HepG2 (cell line): Measurements from ENCODE around the gene SPAG9. TPM values are rescaled to one million over a fixed set of nuclear protein-coding genes. Genes with fewer than 3 reads are reported as not detected.

Experiments used
- KLF6 ChIP-seq: IDR thresholded peaks from 2 replicates; pipeline ENCODE4 v1.8.0; 2016; ENCODE audit warnings: missing biosample characterization, missing genetic modification reagents
- MLX ChIP-seq: IDR thresholded peaks from 2 replicates; pipeline ENCODE4 v1.6.1; 2016
- NCOA2 ChIP-seq: sonication (generic); formaldehyde crosslinking; IDR thresholded peaks from 2 replicates; pipeline ENCODE4 v1.8.0; 2022; ENCODE audit warnings: inconsistent platforms
- NR2F1 ChIP-seq, 2 experiments: fragments of 450-650 bp in 1 of 2; formaldehyde crosslinking in 1 of 2; IDR thresholded peaks; 2 replicates each; pipeline versions ENCODE4 v1.5.0 to v1.6.1; 2016 to 2020; ENCODE audit warnings: mild to moderate bottlenecking in 1 of 2, missing compliant biosample characterization in 1 of 2, missing genetic modification reagents in 1 of 2, moderate library complexity in 1 of 2
- PHF21A ChIP-seq: sonication (generic); formaldehyde crosslinking; IDR thresholded peaks from 2 replicates; pipeline ENCODE4 v1.5.0; 2020; ENCODE audit warnings: mild to moderate bottlenecking, missing genetic modification reagents
- TAF1 ChIP-seq: sonication (generic); formaldehyde crosslinking; IDR thresholded peaks from 2 replicates; pipeline ENCODE4 v1.4.0; 2020; ENCODE audit warnings: missing genetic modification reagents
- U2AF1 ChIP-seq: fragments of 200-400 bp; formaldehyde crosslinking; optimal IDR thresholded peaks from 2 replicates; pipeline ENCODE3; 2017; ENCODE audit warnings: mild to moderate bottlenecking, low read depth, low read length
- ZBTB34 ChIP-seq: sonication (generic); formaldehyde crosslinking; IDR thresholded peaks from 2 replicates; pipeline ENCODE4 v1.8.0; 2022; ENCODE audit warnings: mild to moderate bottlenecking, missing genetic modification reagents
- ZFY ChIP-seq: sonication (generic); formaldehyde crosslinking; IDR thresholded peaks from 2 replicates; pipeline ENCODE4 v1.4.0; 2020; ENCODE audit warnings: missing genetic modification reagents
- ZNF136 ChIP-seq: sonication (generic); formaldehyde crosslinking; IDR thresholded peaks from 2 replicates; pipeline ENCODE4 v1.8.1; 2022; ENCODE audit warnings: low read depth, mild to moderate bottlenecking, moderate library complexity, missing genetic modification reagents
- ZNF343 ChIP-seq: sonication (generic); formaldehyde crosslinking; IDR thresholded peaks from 2 replicates; pipeline ENCODE4 v1.4.0; 2020; ENCODE audit warnings: mild to moderate bottlenecking, missing genetic modification reagents
- ZNF567 ChIP-seq: sonication (generic); formaldehyde crosslinking; IDR thresholded peaks from 2 replicates; pipeline ENCODE4 v1.8.1; 2023; ENCODE audit warnings: mild to moderate bottlenecking, missing genetic modification reagents, borderline replicate concordance
- polyA plus RNA-seq, 8 experiments: library from polyadenylated mRNA; depleted of rRNA in 3 of 8; stranded (reverse) in 7 of 8; unstranded in 1 of 8; fragments of >200 nt; fragmentation: Illumina TruSeq in 4 of 8; extraction: Trizol in 4 of 8; gene quantifications; 2 replicates each; pipeline versions ENCODE4 v1.2.1 to v1.2.3, GENCODE V29; 2011 to 2016; ENCODE audit warnings: low read depth in 4 of 8, missing spikeins in 1 of 8, mixed read lengths in 1 of 8; ENCODE audit not compliant: insufficient read depth in 1 of 8
- total RNA-seq, 5 experiments: library from RNA; depleted of rRNA; stranded (reverse); fragments of >200 nt; fragmentation: Illumina TruSeq; extraction: Trizol; gene quantifications; 2 replicates each; pipeline ENCODE4 v1.2.3, GENCODE V29; 2016; ENCODE audit warnings: low read depth in 1 of 5
- TF ChIP-seq, protein P1 (sequence below): sonication (generic); formaldehyde crosslinking; IDR thresholded peaks from 2 replicates; pipeline ENCODE4 v1.4.0; 2020; ENCODE audit warnings: missing genetic modification reagents
- TF ChIP-seq, protein P2 (sequence below): sonication (generic); formaldehyde crosslinking; IDR thresholded peaks from 2 replicates; pipeline ENCODE4 v1.8.1; 2023; ENCODE audit warnings: mild to moderate bottlenecking, missing genetic modification reagents
- TF ChIP-seq, protein P3 (sequence below): sonication (generic); formaldehyde crosslinking; IDR thresholded peaks from 2 replicates; pipeline ENCODE4 v1.4.0; 2020; ENCODE audit warnings: missing genetic modification reagents, borderline replicate concordance
- TF ChIP-seq, protein P4 (sequence below): sonication (generic); formaldehyde crosslinking; IDR thresholded peaks from 2 replicates; pipeline ENCODE4 v1.4.0; 2020; ENCODE audit warnings: missing genetic modification reagents, borderline replicate concordance

The SPAG9 gene
- total and polyA plus RNA-seq, 2 of the 13 experiments (the other 11 are each of a cell fraction or from before 2014, with no cell fraction given): 43.2 to 78.6 TPM

GRCh38 chr17:50939795-50940684 lies 180.6 kb downstream of the SPAG9 start (continued):
- TF ChIP-seq NR2F1 (CRISPR knock-in tag; IDR thresholded peaks at IDR 0.05): peak; percentile 57 to 89; a peak in 3 of 4 replicates
- peak; percentile 21; the same call in 1 of the 2 replicates for TF ChIP-seq TAF1 (CRISPR knock-in tag)
- TF ChIP-seq, protein P1, sequence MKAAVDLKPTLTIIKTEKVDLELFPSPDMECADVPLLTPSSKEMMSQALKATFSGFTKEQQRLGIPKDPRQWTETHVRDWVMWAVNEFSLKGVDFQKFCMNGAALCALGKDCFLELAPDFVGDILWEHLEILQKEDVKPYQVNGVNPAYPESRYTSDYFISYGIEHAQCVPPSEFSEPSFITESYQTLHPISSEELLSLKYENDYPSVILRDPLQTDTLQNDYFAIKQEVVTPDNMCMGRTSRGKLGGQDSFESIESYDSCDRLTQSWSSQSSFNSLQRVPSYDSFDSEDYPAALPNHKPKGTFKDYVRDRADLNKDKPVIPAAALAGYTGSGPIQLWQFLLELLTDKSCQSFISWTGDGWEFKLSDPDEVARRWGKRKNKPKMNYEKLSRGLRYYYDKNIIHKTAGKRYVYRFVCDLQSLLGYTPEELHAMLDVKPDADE (CRISPR knock-in tag): no peak
- TF ChIP-seq KLF6 (CRISPR knock-in tag): peak; percentile 48; the same call in 1 of the 2 replicates
- peak; percentile 59; the same call in 1 of the 2 replicates for TF ChIP-seq ZFY (CRISPR knock-in tag)
- TF ChIP-seq U2AF1: peak; percentile 52
- TF ChIP-seq, protein P2, sequence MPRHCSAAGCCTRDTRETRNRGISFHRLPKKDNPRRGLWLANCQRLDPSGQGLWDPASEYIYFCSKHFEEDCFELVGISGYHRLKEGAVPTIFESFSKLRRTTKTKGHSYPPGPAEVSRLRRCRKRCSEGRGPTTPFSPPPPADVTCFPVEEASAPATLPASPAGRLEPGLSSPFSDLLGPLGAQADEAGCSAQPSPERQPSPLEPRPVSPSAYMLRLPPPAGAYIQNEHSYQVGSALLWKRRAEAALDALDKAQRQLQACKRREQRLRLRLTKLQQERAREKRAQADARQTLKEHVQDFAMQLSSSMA: peak; percentile 17
- peak; percentile 25; the same call in 1 of the 2 replicates for TF ChIP-seq MLX (CRISPR knock-in tag)
- TF ChIP-seq PHF21A: peak; percentile 91
- 0 out of 2 replicates have a peak, but pooled peaks have one; percentile 51 for TF ChIP-seq ZBTB34 (CRISPR knock-in tag)
- TF ChIP-seq, protein P3, sequence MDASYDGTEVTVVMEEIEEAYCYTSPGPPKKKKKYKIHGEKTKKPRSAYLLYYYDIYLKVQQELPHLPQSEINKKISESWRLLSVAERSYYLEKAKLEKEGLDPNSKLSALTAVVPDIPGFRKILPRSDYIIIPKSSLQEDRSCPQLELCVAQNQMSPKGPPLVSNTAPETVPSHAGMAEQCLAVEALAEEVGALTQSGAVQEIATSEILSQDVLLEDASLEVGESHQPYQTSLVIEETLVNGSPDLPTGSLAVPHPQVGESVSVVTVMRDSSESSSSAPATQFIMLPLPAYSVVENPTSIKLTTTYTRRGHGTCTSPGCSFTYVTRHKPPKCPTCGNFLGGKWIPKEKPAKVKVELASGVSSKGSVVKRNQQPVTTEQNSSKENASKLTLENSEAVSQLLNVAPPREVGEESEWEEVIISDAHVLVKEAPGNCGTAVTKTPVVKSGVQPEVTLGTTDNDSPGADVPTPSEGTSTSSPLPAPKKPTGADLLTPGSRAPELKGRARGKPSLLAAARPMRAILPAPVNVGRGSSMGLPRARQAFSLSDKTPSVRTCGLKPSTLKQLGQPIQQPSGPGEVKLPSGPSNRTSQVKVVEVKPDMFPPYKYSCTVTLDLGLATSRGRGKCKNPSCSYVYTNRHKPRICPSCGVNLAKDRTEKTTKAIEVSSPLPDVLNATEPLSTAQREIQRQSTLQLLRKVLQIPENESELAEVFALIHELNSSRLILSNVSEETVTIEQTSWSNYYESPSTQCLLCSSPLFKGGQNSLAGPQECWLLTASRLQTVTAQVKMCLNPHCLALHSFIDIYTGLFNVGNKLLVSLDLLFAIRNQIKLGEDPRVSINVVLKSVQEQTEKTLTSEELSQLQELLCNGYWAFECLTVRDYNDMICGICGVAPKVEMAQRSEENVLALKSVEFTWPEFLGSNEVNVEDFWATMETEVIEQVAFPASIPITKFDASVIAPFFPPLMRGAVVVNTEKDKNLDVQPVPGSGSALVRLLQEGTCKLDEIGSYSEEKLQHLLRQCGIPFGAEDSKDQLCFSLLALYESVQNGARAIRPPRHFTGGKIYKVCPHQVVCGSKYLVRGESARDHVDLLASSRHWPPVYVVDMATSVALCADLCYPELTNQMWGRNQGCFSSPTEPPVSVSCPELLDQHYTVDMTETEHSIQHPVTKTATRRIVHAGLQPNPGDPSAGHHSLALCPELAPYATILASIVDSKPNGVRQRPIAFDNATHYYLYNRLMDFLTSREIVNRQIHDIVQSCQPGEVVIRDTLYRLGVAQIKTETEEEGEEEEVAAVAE (CRISPR knock-in tag): 0 out of 2 replicates have a peak, but pooled peaks have one; percentile 33
- TF ChIP-seq, protein P4, sequence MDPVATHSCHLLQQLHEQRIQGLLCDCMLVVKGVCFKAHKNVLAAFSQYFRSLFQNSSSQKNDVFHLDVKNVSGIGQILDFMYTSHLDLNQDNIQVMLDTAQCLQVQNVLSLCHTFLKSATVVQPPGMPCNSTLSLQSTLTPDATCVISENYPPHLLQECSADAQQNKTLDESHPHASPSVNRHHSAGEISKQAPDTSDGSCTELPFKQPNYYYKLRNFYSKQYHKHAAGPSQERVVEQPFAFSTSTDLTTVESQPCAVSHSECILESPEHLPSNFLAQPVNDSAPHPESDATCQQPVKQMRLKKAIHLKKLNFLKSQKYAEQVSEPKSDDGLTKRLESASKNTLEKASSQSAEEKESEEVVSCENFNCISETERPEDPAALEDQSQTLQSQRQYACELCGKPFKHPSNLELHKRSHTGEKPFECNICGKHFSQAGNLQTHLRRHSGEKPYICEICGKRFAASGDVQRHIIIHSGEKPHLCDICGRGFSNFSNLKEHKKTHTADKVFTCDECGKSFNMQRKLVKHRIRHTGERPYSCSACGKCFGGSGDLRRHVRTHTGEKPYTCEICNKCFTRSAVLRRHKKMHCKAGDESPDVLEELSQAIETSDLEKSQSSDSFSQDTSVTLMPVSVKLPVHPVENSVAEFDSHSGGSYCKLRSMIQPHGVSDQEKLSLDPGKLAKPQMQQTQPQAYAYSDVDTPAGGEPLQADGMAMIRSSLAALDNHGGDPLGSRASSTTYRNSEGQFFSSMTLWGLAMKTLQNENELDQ (CRISPR knock-in tag): no peak
- TF ChIP-seq ZNF343 (CRISPR knock-in tag): peak; percentile 55; the same call in 1 of the 2 replicates
- TF ChIP-seq ZNF136: peak; percentile 59; the same call in 1 of the 2 replicates
- TF ChIP-seq ZNF567: 0 out of 2 replicates have a peak, but pooled peaks have one; percentile 82
- TF ChIP-seq NCOA2 (CRISPR knock-in tag): peak; percentile 19; the same call in 1 of the 2 replicates
